ENCODE measurements around the gene TGFB2.

The TGFB2 gene

DNA sequence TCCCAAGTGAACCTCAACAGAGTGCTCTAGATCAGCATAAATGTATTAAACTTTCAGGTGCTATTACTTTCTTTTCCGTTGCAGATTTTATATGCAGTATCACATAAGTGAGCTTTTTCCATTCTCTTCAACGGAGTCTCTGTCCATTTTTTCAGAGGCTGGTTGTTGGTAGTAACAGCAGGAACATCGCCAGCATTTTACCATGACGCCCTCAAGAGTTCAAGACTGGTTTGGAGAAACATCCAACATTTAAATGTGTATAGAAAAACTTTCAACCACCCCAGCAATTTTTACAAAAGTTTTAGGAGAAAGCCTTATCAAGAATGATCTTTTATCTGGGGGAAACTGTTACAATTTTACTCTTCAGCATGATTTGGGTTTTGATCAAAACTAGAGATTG, 117.0 kb downstream of the TGFB2 start:
- no peaks in the 10 kb centered on the region for H3K27me3 ChIP-seq (ENCODE audit: insufficient read depth, poor library complexity, severe bottlenecking)
- H3K9me3 ChIP-seq (ENCODE audit: severe bottlenecking), result no peaks in the 10 kb centered on the region
- ATAC-seq (ENCODE audit: low read depth) (no peak), DNase-seq (ENCODE audit: low spot score) (no peak)
- peaks cover 25% of the 10 kb centered on the region for H3K4me1 ChIP-seq (ENCODE audit: insufficient read depth, poor library complexity, severe bottlenecking)
- no peak overlapping the region for H3K4me3 ChIP-seq (ENCODE audit: severe bottlenecking)
- TF ChIP-seq, protein P1, sequence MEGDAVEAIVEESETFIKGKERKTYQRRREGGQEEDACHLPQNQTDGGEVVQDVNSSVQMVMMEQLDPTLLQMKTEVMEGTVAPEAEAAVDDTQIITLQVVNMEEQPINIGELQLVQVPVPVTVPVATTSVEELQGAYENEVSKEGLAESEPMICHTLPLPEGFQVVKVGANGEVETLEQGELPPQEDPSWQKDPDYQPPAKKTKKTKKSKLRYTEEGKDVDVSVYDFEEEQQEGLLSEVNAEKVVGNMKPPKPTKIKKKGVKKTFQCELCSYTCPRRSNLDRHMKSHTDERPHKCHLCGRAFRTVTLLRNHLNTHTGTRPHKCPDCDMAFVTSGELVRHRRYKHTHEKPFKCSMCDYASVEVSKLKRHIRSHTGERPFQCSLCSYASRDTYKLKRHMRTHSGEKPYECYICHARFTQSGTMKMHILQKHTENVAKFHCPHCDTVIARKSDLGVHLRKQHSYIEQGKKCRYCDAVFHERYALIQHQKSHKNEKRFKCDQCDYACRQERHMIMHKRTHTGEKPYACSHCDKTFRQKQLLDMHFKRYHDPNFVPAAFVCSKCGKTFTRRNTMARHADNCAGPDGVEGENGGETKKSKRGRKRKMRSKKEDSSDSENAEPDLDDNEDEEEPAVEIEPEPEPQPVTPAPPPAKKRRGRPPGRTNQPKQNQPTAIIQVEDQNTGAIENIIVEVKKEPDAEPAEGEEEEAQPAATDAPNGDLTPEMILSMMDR (IDR thresholded peaks at IDR 0.05; ENCODE audit: poor library complexity, severe bottlenecking), result no peak
- H3K27ac ChIP-seq (ENCODE audit: poor library complexity, severe bottlenecking), result peak overlapping the region; percentile 72
- no peaks in the 10 kb centered on the region for H3K36me3 ChIP-seq (ENCODE audit: low read depth)

GRCh38 chr1:218462587-218462986, 117.5 kb downstream of the TGFB2 start:
- Histone ChIP-seq H3K27ac (ENCODE audit: poor library complexity, severe bottlenecking) (peak overlapping the region; percentile 72), H3K4me1 (ENCODE audit: insufficient read depth, poor library complexity, severe bottlenecking) (peaks cover 25% of the 10 kb centered on the region), H3K27me3 (ENCODE audit: insufficient read depth, poor library complexity, severe bottlenecking) (no peaks in the 10 kb centered on the region), H3K36me3 (ENCODE audit: low read depth) (no peaks in the 10 kb centered on the region), H3K9me3 (ENCODE audit: severe bottlenecking) (no peaks in the 10 kb centered on the region), H3K4me3 (ENCODE audit: severe bottlenecking) (no peak overlapping the region)
- ATAC-seq (ENCODE audit: low read depth), result no peak
- DNase-seq (ENCODE audit: low spot score), result no peak
- TF ChIP-seq, protein P1 (IDR thresholded peaks at IDR 0.05; ENCODE audit: poor library complexity, severe bottlenecking), result no peak

- DNase-seq (ENCODE audit: low spot score) (no peak), ATAC-seq (ENCODE audit: low read depth) (peak; percentile 48; the same call in 2 of the 3 replicates)
- no peak overlapping the region for H3K4me3 ChIP-seq (ENCODE audit: severe bottlenecking)
- TF ChIP-seq, protein P1 (IDR thresholded peaks at IDR 0.05; ENCODE audit: poor library complexity, severe bottlenecking), result no peak
- H3K9me3 ChIP-seq (ENCODE audit: severe bottlenecking), result no peaks in the 10 kb centered on the region
- peaks cover 25% of the 10 kb centered on the region for H3K4me1 ChIP-seq (ENCODE audit: insufficient read depth, poor library complexity, severe bottlenecking)
- H3K27ac ChIP-seq (ENCODE audit: poor library complexity, severe bottlenecking), result peak overlapping the region; percentile 72
- no peaks in the 10 kb centered on the region for H3K27me3 ChIP-seq (ENCODE audit: insufficient read depth, poor library complexity, severe bottlenecking)
- H3K36me3 ChIP-seq (ENCODE audit: low read depth), result no peaks in the 10 kb centered on the region
These were observed 118.3 kb downstream of the TGFB2 start for GRCh38 chr1:218463194-218464156.

DNA sequence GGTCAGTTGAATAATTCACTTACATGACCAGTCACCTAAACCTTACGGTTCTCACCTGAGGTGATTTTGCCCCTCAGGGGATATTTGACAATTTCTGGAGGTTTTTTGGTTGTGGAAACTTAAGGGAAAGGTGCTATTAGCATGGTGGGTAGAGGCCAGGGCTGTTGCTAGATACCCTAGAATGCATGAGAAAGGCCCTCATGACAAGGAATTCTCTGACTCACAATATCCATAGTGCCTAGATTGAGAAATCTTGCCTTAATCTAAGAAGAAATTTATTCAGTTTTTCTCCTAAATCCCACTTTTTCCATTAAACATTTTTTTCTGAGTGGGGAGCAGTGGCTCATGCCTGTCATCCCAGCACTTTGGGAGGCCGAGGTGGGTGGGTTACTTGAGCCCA, 119.7 kb downstream of the TGFB2 start:
- Histone ChIP-seq H3K4me1 (ENCODE audit: insufficient read depth, poor library complexity, severe bottlenecking) (peaks cover 22% of the 10 kb centered on the region), H3K27me3 (ENCODE audit: insufficient read depth, poor library complexity, severe bottlenecking) (no peaks in the 10 kb centered on the region), H3K4me3 (ENCODE audit: severe bottlenecking) (no peak overlapping the region), H3K27ac (ENCODE audit: poor library complexity, severe bottlenecking) (peak overlapping the region; percentile 72), H3K9me3 (ENCODE audit: severe bottlenecking) (no peaks in the 10 kb centered on the region), H3K36me3 (ENCODE audit: low read depth) (no peaks in the 10 kb centered on the region)
- DNase-seq (ENCODE audit: low spot score) (no peak), ATAC-seq (ENCODE audit: low read depth) (no peak)
- TF ChIP-seq, protein P1 (IDR thresholded peaks at IDR 0.05; ENCODE audit: poor library complexity, severe bottlenecking), result no peak
